GM12878 (cell line): Measurements from ENCODE around the gene MYBBP1A. TPM values are rescaled to one million over a fixed set of nuclear protein-coding genes. Genes with fewer than 3 reads are reported as not detected.

Experiments
- ATAC-seq: fragments of 200-7000 bp; cut with Tn5 transposase; 3 replicates; pipeline ENCODE4 v1.9.1; 2020; ENCODE audit warnings: mild to moderate bottlenecking, moderate library complexity
- BruUV-seq: library from RNA; stranded (reverse); fragments of 400-500 nt; replicated peaks from 2 replicates; lab custom pipeline; 2021; lab: Mats Ljungman, UMichigan
- CTCF ChIA-PET: fragments of 300-600 bp; sonication (Branson Sonifier 250); formaldehyde crosslinking; extraction: SDS; loops from one replicate; lab custom pipeline; 2021; ENCODE audit warnings: inconsistent platforms; lab: Yijun Ruan, JAX
- POLR2A ChIA-PET: fragments of 350-600 bp; formaldehyde crosslinking; extraction: SDS; loops from one replicate; lab custom pipeline; 2021; ENCODE audit warnings: inconsistent platforms; lab: Charles Lee
- RAD21 ChIA-PET: fragments of 300-600 bp; sonication (Branson Sonifier 250); formaldehyde crosslinking; loops from one replicate; lab custom pipeline; 2023; ENCODE audit warnings: antibody characterized with exemption; ENCODE audit not compliant: unreplicated experiment; lab: Charles Lee
- SMC1A ChIA-PET: fragments of 300-600 bp; sonication (Branson Sonifier 250); formaldehyde crosslinking; loops from one replicate; lab custom pipeline; 2023; ENCODE audit not compliant: unreplicated experiment, uncharacterized antibody; lab: Charles Lee
- DNase-seq: peaks from one replicate; pipeline ENCODE4 v3.0.0-alpha.2; 2011; ENCODE audit warnings: low read depth, low spot score
- FAIRE-seq: peaks from 3 replicates; lab custom pipeline; 2011; peaks lifted over from hg19 to GRCh38; lab: Jason Lieb, UNC
- H2AFZ ChIP-seq: 2 replicates; pipeline ENCODE4 v1.6.0; 2011; ENCODE audit warnings: low read depth, low read length, control low read depth; ENCODE audit not compliant: control insufficient read depth
- H3K27ac ChIP-seq: 2 replicates; pipeline ENCODE4 v1.5.1; 2011; ENCODE audit warnings: control low read depth; ENCODE audit not compliant: control insufficient read depth, insufficient read depth
- H3K27me3 ChIP-seq, 2 experiments: replicated peaks in 1 of 2; 2 replicates each; pipeline versions ENCODE4 v1.6.0 to v1.6.1; 2011; ENCODE audit warnings: low read length in 1 of 2; ENCODE audit not compliant: control insufficient read depth in 2 of 2, insufficient read depth in 2 of 2
- H3K36me3 ChIP-seq, 2 experiments: 2 replicates each; pipeline ENCODE4 v1.5.1; 2011; ENCODE audit warnings: low read length in 1 of 2; ENCODE audit not compliant: control insufficient read depth in 2 of 2, insufficient read depth in 2 of 2
- H3K4me1 ChIP-seq: 2 replicates; pipeline ENCODE4 v1.6.1; 2011; ENCODE audit warnings: mild to moderate bottlenecking, low read length, moderate library complexity, mixed read lengths; ENCODE audit not compliant: control insufficient read depth, insufficient read depth
- H3K4me2 ChIP-seq: 2 replicates; pipeline ENCODE4 v1.6.0; 2011; ENCODE audit warnings: control low read depth; ENCODE audit not compliant: control insufficient read depth, insufficient read depth
- H3K4me3 ChIP-seq: fragments of 200-600 bp; sonication (generic); 2 replicates; pipeline ENCODE4 v1.5.1; 2016
- H3K79me2 ChIP-seq: 2 replicates; pipeline ENCODE4 v1.6.0; 2011; ENCODE audit warnings: low read length; ENCODE audit not compliant: control insufficient read depth, insufficient read depth
- H3K9ac ChIP-seq: 2 replicates; pipeline ENCODE4 v1.8.0; 2011; ENCODE audit warnings: low read length, control low read depth, mixed read lengths; ENCODE audit not compliant: control insufficient read depth, insufficient read depth
- H3K9me3 ChIP-seq: replicated peaks from 3 replicates; pipeline ENCODE4 v1.5.1; 2011; ENCODE audit warnings: mild to moderate bottlenecking, low read length; ENCODE audit not compliant: control insufficient read depth, insufficient read depth
- H4K20me1 ChIP-seq: 2 replicates; pipeline ENCODE4 v1.6.0; 2011; ENCODE audit not compliant: control insufficient read depth, insufficient read depth
- ATF3 ChIP-seq: IDR thresholded peaks from 2 replicates; pipeline ENCODE4 v1.6.1; 2011; ENCODE audit warnings: low read depth, mild to moderate bottlenecking, low read length, moderate library complexity, borderline replicate concordance; ENCODE audit errors: extremely low read depth
- BCL11A ChIP-seq: IDR thresholded peaks from 2 replicates; pipeline ENCODE4 v1.6.1; 2011; ENCODE audit warnings: low read depth, low read length
- HDAC6 ChIP-seq: fragments of 200-600 bp; sonication (generic); IDR thresholded peaks from one replicate; pipeline ENCODE4 v1.8.0; 2017; ENCODE audit warnings: antibody characterized with exemption; ENCODE audit not compliant: unreplicated experiment
- HSF1 ChIP-seq: fragments of 150-350 bp; IDR thresholded peaks from 2 replicates; pipeline ENCODE4 v1.6.1; 2014; ENCODE audit warnings: mild to moderate bottlenecking, low read depth, low read length
- JUND ChIP-seq: IDR thresholded peaks from 2 replicates; pipeline ENCODE4 v1.6.1; 2012; ENCODE audit warnings: low read depth, mild to moderate bottlenecking, low read length, improper control_type of control experiment, moderate library complexity
- NFXL1 ChIP-seq: fragments of 450-650 bp; IDR thresholded peaks from 2 replicates; pipeline ENCODE4 v1.6.1; 2017; ENCODE audit warnings: antibody characterized with exemption, mild to moderate bottlenecking, borderline replicate concordance
- NFYA ChIP-seq: IDR thresholded peaks from 2 replicates; pipeline ENCODE4 v1.6.1; 2011; ENCODE audit warnings: low read depth, mild to moderate bottlenecking, low read length, improper control_type of control experiment, borderline replicate concordance
- NRF1 ChIP-seq: conservative IDR thresholded peaks from 2 replicates; pipeline ENCODE4 v1.6.1; 2011; ENCODE audit warnings: mild to moderate bottlenecking, low read depth, low read length, improper control_type of control experiment
- PAX5 ChIP-seq: IDR thresholded peaks from 2 replicates; pipeline ENCODE4 v1.6.1; 2011; ENCODE audit warnings: low read depth, low read length, borderline replicate concordance
- PBX3 ChIP-seq: IDR thresholded peaks from 2 replicates; pipeline ENCODE4 v1.6.1; 2011; ENCODE audit warnings: mild to moderate bottlenecking, low read depth, low read length, moderate library complexity; ENCODE audit not compliant: insufficient replicate concordance
- PRDM15 ChIP-seq: fragments of 450-650 bp; formaldehyde crosslinking; IDR thresholded peaks from 2 replicates; pipeline ENCODE4 v1.4.0; 2020; ENCODE audit warnings: mild to moderate bottlenecking, moderate library complexity
- RAD51 ChIP-seq: fragments of 450-650 bp; IDR thresholded peaks from 2 replicates; pipeline ENCODE4 v1.6.1; 2016; ENCODE audit warnings: moderate library complexity, mild to moderate bottlenecking, inconsistent platforms
- SIX5 ChIP-seq: IDR thresholded peaks from 2 replicates; pipeline ENCODE4 v1.6.1; 2011; ENCODE audit warnings: mild to moderate bottlenecking, low read depth, low read length, moderate library complexity; ENCODE audit not compliant: severe bottlenecking
- USF1 ChIP-seq: IDR thresholded peaks from 2 replicates; pipeline ENCODE4 v1.6.1; 2011; ENCODE audit warnings: borderline replicate concordance, low read depth, mild to moderate bottlenecking, moderate library complexity, mixed read lengths, low read length; ENCODE audit not compliant: insufficient read depth; ENCODE audit errors: extremely low read length
- WGBS: methylation state at CpG from one replicate; pipeline ENCODE4 v1.1.6; 2016; ENCODE audit warnings: low lambda C conversion rate; ENCODE audit not compliant: insufficient replicate concordance, insufficient coverage; ENCODE audit errors: missing lambda C conversion rate; 5-methylcytosine and 5-hydroxymethylcytosine counted together
- in situ Hi-C: fragments of 300-500 bp; cut with MboI; formaldehyde crosslinking; loops from 9 replicates; pipeline ENCODE4 v1.14.3; 2018; ENCODE audit warnings: mixed read lengths
- intact Hi-C: fragments of 100-400 bp; cut with micrococcal nuclease; formaldehyde crosslinking; loops from one replicate; pipeline ENCODE4 v1.14.2; 2022; ENCODE audit not compliant: unreplicated experiment
- polyA plus RNA-seq, 11 experiments: library from polyadenylated mRNA; depleted of rRNA in 4 of 11; unstranded in 6 of 11; stranded (reverse) in 5 of 11; fragments of >200 nt; fragmentation: Nextera tagmentation in 4 of 11; fragmentation: Illumina TruSeq in 1 of 11; extraction: Ambion mirVana in 4 of 11; extraction: Trizol in 1 of 11; gene quantifications; 1 replicate in 1 of 11; 2 replicates in 10 of 11; pipeline versions ENCODE4 v1.2.1 to v1.2.3, GENCODE V29; 2011 to 2016; ENCODE audit warnings: inconsistent platforms in 2 of 11, missing spikeins in 2 of 11, low read depth in 1 of 11
- total RNA-seq, 4 experiments: library from RNA; depleted of rRNA in 3 of 4; stranded (reverse); fragments of >200 nt in 3 of 4; fragmentation: Illumina TruSeq in 1 of 4; extraction: Trizol in 1 of 4; gene quantifications; 2 replicates each; pipeline versions ENCODE4 v1.2.1 to v1.2.3, GENCODE V29; 2013 to 2021

Gene MYBBP1A
- total and polyA plus RNA-seq, 10 of the 15 experiments (the other 5 are each of a cell fraction or from before 2014, with no cell fraction given): 2.5 to 121 (median 71.6) TPM

- ChIA-PET RAD21 (no interaction called here), SMC1A (no interaction called here), POLR2A (no interaction called here), CTCF (no interaction called here)
- intact Hi-C loops: no loop called here
- DNase-seq (no peak), FAIRE-seq (no peak), ATAC-seq (no peak)
- no peaks in the 10 kb centered on the region for H3K9me3 ChIP-seq
- H3K36me3 ChIP-seq: no peaks in the 10 kb centered on the region
- no peak for TF ChIP-seq PRDM15
- TF ChIP-seq BCL11A: no peak
- TF ChIP-seq HSF1: no peak
- no peak for TF ChIP-seq USF1
- no peak for TF ChIP-seq PAX5
- TF ChIP-seq NFYA: no peak
- TF ChIP-seq PBX3: no peak
- no peak for TF ChIP-seq HDAC6
- no peak for TF ChIP-seq RAD51
- TF ChIP-seq NFXL1: no peak
- no peak for TF ChIP-seq ATF3
- TF ChIP-seq NRF1: no peak
- TF ChIP-seq SIX5: no peak
- TF ChIP-seq JUND: no peak
- H3K4me1 ChIP-seq: no peaks in the 10 kb centered on the region
- no peaks in the 10 kb centered on the region for H3K79me2 ChIP-seq
- no peak overlapping the region for H3K4me2 ChIP-seq
- in situ Hi-C loops: no loop called here
- no peak overlapping the region for H3K4me3 ChIP-seq
- H4K20me1 ChIP-seq: no peaks in the 10 kb centered on the region; the same call in none of the 2 replicates
- no peak overlapping the region for H3K27ac ChIP-seq
- BruUV-seq: no TSS peak
- WGBS: 16% methylated on average over 10 of the region's 10 CpGs
- no peak overlapping the region for H2AFZ ChIP-seq
- H3K27me3 ChIP-seq: peaks cover 3 to 4% of the 10 kb centered on the region in 2 experiments; a peak in 3 of 4 replicates
- H3K9ac ChIP-seq: no peak overlapping the region
These were observed 35.8 kb upstream of the MYBBP1A start for GRCh38 chr17:4590981-4591453.
